HUDEP-2 (cell line): ENCODE data around the gene GLI3.

Experiments
- DNase-seq, 76 experiments: peaks; one replicate each; lab custom pipeline; 2025; ENCODE audit not compliant: unreplicated experiment in 76 of 76; lab: John Stamatoyannopoulos, UW

GLI3 gene

GRCh38 chr7:42237811-42238541 lies 967 bp upstream of the GLI3 start:
- DNase-seq = peak in 1 of 76 experiments; percentile 2

- DNase-seq = no peak
These were observed 588 bp downstream of the GLI3 start for GRCh38 chr7:42236266-42236975.

- DNase-seq = no peak
These were observed 1.3 kb downstream of the GLI3 start for GRCh38 chr7:42235741-42236161.

GRCh38 chr7:42234736-42235135 lies 2.3 kb downstream of the GLI3 start:
- DNase-seq = no peak

- DNase-seq = no peak
These were observed 3.2 kb downstream of the GLI3 start for GRCh38 chr7:42233695-42234331.

- no peak for DNase-seq
These were observed 3.8 kb downstream of the GLI3 start for GRCh38 chr7:42233171-42233570.

GRCh38 chr7:42232275-42232674 lies 4.7 kb downstream of the GLI3 start:
- no peak for DNase-seq

GRCh38 chr7:42231043-42231787 lies 5.8 kb downstream of the GLI3 start:
- DNase-seq = no peak

- DNase-seq = no peak
These were observed 8.9 kb downstream of the GLI3 start for GRCh38 chr7:42227936-42228591.

- DNase-seq = no peak
These were observed 9.5 kb downstream of the GLI3 start for GRCh38 chr7:42227541-42227935.

GRCh38 chr7:42227021-42227420 lies 10.0 kb downstream of the GLI3 start:
- no peak for DNase-seq

- no peak for DNase-seq
These were observed 10.6 kb downstream of the GLI3 start for GRCh38 chr7:42226354-42226941.

GRCh38 chr7:42224391-42225003 lies 12.5 kb downstream of the GLI3 start:
- DNase-seq = no peak

GRCh38 chr7:42222891-42223290 lies 14.1 kb downstream of the GLI3 start:
- no peak for DNase-seq

- DNase-seq = no peak
These were observed 14.9 kb downstream of the GLI3 start for GRCh38 chr7:42222125-42222524.

- no peak for DNase-seq
These were observed 15.7 kb downstream of the GLI3 start for GRCh38 chr7:42221304-42221703.

GRCh38 chr7:42219447-42219846 lies 17.6 kb downstream of the GLI3 start:
- DNase-seq = no peak

- no peak for DNase-seq
These were observed 18.8 kb downstream of the GLI3 start for GRCh38 chr7:42218248-42218647.

- no peak for DNase-seq
These were observed 19.5 kb downstream of the GLI3 start for GRCh38 chr7:42217548-42217947.

GRCh38 chr7:42217053-42217452 lies 20.0 kb downstream of the GLI3 start:
- DNase-seq = no peak
